GM15510 (cell line): ENCODE measurements around the gene CPNE9.

Source experiments
- POLR2A ChIP-seq: IDR thresholded peaks from 3 replicates; pipeline ENCODE4 v1.6.1; 2011; ENCODE audit warnings: borderline replicate concordance; ENCODE audit not compliant: insufficient read length; ENCODE audit errors: extremely low read depth

CPNE9 gene

GRCh38 chr3:9681011-9681722 lies 22.5 kb upstream of the CPNE9 start:
- TF ChIP-seq POLR2A, result no peak

GRCh38 chr3:9681723-9682081 lies 21.9 kb upstream of the CPNE9 start:
- TF ChIP-seq POLR2A, result no peak

- TF ChIP-seq POLR2A, result no peak
Measured at GRCh38 chr3:9682096-9682495, 21.5 kb upstream of the CPNE9 start.

- TF ChIP-seq POLR2A, result no peak
Measured at GRCh38 chr3:9683426-9683825, 20.2 kb upstream of the CPNE9 start.

- no peak for TF ChIP-seq POLR2A
Measured at GRCh38 chr3:9685216-9686049, 18.2 kb upstream of the CPNE9 start.

GRCh38 chr3:9686050-9686550 lies 17.5 kb upstream of the CPNE9 start:
- TF ChIP-seq POLR2A, result no peak

- no peak for TF ChIP-seq POLR2A
Measured at GRCh38 chr3:9686703-9687102, 16.9 kb upstream of the CPNE9 start.

GRCh38 chr3:9687514-9687913 lies 16.1 kb upstream of the CPNE9 start:
- no peak for TF ChIP-seq POLR2A

- TF ChIP-seq POLR2A, result no peak
Measured at GRCh38 chr3:9688961-9689360, 14.7 kb upstream of the CPNE9 start.

- TF ChIP-seq POLR2A, result no peak
Measured at GRCh38 chr3:9689757-9690156, 13.9 kb upstream of the CPNE9 start.

GRCh38 chr3:9690451-9691450 lies 12.9 kb upstream of the CPNE9 start:
- TF ChIP-seq POLR2A, result no peak

GRCh38 chr3:9691636-9692035 lies 12.0 kb upstream of the CPNE9 start:
- TF ChIP-seq POLR2A, result no peak

GRCh38 chr3:9692416-9692815 lies 11.2 kb upstream of the CPNE9 start:
- TF ChIP-seq POLR2A, result no peak

GRCh38 chr3:9695345-9695744 lies 8.3 kb upstream of the CPNE9 start:
- no peak for TF ChIP-seq POLR2A

- no peak for TF ChIP-seq POLR2A
Measured at GRCh38 chr3:9695746-9696145, 7.9 kb upstream of the CPNE9 start.
